ENCODE data around the gene ANK2.

The ANK2 gene

DNA sequence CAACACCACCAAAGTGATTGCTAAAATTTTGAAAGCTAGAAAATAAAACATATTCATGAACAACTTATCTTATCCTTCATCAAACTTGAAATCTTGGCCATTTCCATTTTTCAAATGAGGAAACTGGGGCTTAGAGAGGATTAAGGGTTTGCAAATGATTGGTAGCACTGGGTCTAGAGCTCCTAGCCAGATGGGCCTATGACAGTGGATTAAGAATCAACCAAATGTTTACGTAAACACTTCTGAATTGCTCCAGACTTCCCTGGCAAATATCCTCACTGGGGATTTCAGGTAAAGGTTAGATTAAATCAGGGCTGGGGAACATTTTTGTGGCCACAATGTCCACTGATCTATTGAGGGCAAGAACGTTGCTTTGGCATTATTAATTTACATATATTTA lies 241.2 kb downstream of the ANK2 start:
- no peak for DNase-seq (ENCODE audit: low read depth)

DNA sequence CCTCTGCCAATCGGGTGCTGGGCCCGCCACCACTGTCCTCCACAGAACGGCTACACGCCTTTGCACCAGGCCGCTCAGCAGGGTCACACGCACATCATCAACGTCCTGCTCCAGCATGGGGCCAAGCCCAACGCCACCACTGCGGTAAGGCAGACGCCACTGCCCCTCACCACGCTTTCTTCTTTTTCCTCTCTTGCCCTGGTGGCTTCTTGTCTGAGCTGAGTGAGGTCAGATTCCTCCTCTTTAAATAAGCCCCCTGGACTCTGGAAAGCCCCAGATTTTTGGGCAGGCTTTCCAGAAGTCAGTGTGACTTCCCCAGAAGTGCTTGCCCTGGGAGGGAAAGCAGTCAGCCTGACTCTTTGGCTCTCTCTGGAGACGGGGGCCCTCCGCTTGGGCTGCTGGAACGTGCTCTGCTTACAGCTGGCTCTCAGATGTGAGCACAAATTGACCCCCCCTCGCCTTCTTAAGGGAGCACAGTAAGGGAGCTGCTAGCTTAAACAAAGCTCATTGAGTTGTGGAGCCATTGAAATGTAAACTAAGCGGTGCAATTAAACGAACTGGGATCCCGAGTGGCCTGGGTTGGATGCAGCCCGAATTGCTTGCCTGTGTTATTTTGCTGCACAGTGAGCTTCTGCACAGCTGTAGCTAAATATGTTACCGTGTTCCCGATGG lies 243.1 kb downstream of the ANK2 start:
- no peak for DNase-seq (ENCODE audit: low read depth)

- DNase-seq (ENCODE audit: low read depth): no peak
Measured at GRCh38 chr4:113293043-113293560, 243.6 kb downstream of the ANK2 start.

- DNase-seq (ENCODE audit: low read depth): no peak
Measured at GRCh38 chr4:113293674-113294073, 244.2 kb downstream of the ANK2 start.

- no peak for DNase-seq (ENCODE audit: low read depth)
Measured at GRCh38 chr4:113294908-113295307, 245.5 kb downstream of the ANK2 start.

GRCh38 chr4:113300471-113300928 lies 251.0 kb downstream of the ANK2 start:
- DNase-seq (ENCODE audit: low read depth): no peak

DNA sequence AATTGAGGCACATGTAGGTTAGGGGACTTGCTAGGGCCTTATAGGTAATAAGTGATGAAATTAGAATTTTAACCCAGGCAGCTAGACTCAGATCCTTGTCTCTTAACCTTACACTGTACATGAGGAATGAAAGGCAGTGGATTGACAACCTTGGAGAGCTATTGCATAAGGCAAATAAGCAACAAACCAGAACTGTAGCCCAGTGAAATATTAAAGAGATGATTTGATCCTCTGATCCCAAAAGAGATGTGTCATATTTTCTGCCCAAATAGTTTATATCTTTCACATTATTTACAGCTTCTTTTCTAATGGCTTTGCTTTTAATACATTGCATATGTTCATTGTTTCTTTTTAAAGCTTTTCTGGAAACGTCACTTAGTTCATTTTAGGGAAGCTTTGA lies 252.6 kb downstream of the ANK2 start:
- no peak for DNase-seq (ENCODE audit: low read depth)

GRCh38 chr4:113303315-113303714 lies 253.9 kb downstream of the ANK2 start:
- DNase-seq (ENCODE audit: low read depth): no peak

GRCh38 chr4:113311047-113311446 lies 261.6 kb downstream of the ANK2 start:
- no peak for DNase-seq (ENCODE audit: low read depth)

- DNase-seq (ENCODE audit: low read depth): no peak
Measured at GRCh38 chr4:113312529-113312928, 263.1 kb downstream of the ANK2 start.

DNA sequence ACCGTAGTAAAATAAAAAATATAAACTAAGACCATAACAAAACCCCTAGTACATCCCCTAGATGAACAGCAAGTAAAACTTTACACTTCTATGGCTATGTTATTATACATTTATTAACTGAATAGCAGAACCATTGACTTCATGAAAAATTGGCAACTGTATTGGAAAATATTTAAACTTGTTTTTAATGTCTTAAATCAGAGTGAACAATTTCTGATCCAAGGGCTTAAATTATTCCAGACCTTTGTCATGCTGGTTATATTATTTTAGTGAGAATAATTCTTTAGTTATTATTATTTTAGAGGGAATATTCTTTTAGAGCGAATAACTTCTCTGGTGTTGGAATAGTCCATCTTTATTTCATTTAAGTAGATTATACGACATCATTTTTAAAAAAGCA lies 265.0 kb downstream of the ANK2 start:
- DNase-seq (ENCODE audit: low read depth): no peak

DNA sequence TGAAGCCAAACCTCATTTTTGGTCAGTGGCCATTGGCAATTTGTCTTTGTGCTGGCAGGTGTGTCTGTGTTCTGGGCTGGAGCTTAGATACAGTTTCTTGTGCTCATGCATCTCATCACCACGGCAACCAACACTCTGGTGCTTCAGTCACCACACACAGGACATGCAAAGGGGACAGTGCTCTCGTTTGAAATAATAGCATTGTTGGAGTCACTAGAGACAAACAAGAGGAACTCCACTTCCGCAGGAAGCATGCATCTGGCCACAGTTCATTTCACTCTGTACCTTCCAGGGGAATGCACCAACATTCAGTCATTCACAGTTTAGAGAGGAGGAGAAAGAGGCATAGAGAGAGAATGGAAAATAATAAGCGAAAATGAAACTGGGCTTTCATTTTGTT lies 267.4 kb downstream of the ANK2 start:
- DNase-seq (ENCODE audit: low read depth): no peak

DNA sequence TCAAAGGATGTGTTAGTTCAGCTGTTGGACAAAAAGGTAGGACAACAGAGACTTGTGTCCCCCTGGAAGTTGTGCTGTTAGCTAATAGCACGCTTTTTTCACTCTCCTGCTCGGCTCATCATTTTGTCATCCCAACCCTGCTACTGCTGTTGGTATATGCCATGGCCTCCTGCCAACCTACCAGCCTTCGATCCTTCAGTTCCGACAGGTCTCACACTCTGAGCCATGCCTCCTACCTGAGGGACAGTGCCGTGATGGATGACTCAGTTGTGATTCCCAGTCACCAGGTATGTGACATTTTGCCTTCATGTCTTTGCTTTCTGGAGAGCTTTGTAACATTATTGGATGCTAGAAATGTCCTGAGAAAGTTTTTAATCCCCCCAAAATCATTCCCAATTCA lies 268.1 kb downstream of the ANK2 start:
- no peak for DNase-seq (ENCODE audit: low read depth)

GRCh38 chr4:113322736-113323135 lies 273.3 kb downstream of the ANK2 start:
- DNase-seq (ENCODE audit: low read depth): no peak

DNA sequence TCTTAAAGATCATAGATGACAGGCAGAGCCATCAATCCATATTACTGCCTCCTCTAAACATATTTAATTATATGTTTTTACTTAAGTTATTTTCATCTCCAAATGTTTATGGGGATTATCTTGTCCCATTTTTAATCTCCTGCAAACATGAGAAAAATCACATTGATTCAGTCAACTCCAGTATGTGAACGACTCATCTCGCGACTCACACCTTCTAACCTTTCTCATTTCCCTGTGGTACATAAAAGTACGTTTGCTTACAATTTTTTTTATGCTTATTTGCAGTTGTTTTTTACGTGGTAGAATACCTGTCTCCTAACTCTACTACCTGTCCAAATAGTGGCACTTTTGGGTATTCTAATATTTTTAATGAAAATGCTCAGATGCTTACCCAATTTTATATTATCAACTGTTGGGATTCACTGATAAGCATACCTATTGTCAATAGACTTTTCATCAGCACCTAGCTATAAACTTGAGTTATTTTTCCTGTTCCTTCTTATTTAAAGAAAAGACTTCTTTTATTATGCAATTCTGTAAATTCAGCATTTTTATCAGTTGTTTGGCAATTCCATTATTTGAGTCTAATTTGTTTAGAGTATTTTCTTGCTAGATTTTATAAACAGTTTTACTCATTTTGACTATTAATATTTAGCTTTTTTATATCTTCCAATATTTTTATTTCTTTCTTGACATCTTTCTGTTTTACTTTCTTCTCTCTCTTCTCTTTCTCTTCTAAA lies 276.6 kb downstream of the ANK2 start:
- no peak for DNase-seq (ENCODE audit: low read depth)

DNA sequence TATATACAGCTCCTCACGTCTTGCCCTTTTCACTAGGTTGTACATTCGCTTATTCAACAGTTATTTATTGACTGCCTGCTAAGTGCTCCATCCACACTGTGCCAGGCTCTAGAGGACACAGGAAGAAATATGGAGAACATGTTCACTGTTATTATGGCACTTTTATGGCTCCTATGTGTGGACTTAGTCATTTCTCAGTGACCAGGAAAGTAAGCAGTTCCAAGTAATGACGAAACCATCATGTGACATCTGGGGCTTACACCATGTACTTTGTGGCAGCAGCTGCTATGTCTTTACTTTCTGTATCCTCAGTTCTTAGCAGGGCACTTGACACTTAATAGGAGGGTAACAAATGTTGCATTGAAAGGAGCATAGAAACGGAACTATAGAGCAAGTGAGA lies 278.0 kb downstream of the ANK2 start:
- no peak for DNase-seq (ENCODE audit: low read depth)

GRCh38 chr4:113328514-113328913 lies 279.1 kb downstream of the ANK2 start:
- no peak for DNase-seq (ENCODE audit: low read depth)

GRCh38 chr4:113330200-113330599 lies 280.7 kb downstream of the ANK2 start:
- DNase-seq (ENCODE audit: low read depth): no peak

DNA sequence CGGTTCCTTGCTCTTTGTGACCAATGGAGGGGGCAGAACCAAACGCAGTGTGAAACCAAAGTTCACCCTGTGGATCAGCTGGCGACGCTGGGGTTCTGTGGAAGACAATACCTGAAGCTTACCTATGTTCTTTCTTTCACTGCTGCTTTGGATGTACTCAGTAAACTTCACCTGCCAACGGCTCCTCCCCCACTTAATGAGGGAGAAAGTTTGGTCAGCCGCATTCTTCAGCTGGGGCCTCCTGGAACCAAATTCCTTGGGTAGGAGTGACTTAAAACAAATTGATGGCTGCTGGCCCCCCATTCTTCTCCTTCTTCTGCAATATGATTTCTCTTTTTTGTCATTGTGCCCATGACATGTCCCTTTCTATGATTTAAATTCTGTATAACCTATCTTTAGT lies 282.4 kb downstream of the ANK2 start:
- no peak for DNase-seq (ENCODE audit: low read depth)

GRCh38 chr4:113332701-113333100 lies 283.2 kb downstream of the ANK2 start:
- DNase-seq (ENCODE audit: low read depth): no peak

- DNase-seq (ENCODE audit: low read depth): no peak
Measured at GRCh38 chr4:113335746-113336145, 286.3 kb downstream of the ANK2 start.

GRCh38 chr4:113336556-113336955 lies 287.1 kb downstream of the ANK2 start:
- no peak for DNase-seq (ENCODE audit: low read depth)

DNA sequence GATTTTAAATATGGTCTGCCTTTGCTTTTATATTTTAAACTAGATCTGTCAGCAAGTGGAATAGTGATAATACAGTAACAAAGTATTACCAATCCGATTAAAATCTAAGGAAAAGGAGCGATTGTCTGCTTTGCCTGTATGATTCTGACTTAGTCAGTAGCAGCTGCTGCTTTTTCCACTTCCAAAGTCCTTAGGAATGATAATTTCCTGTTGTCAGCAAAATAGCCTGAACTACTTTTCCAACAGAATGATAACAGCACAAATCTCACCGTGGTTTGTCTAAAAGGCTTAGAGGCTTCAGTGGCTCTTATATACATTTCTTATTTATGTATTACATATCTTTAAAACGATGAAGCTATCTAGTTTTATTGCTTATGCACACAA lies 290.0 kb downstream of the ANK2 start:
- no peak for DNase-seq (ENCODE audit: low read depth)

- no peak for DNase-seq (ENCODE audit: low read depth)
Measured at GRCh38 chr4:113344100-113344499, 294.6 kb downstream of the ANK2 start.

Measured in activated gamma-delta T cell treated with anti-CD3 and anti-CD28 coated beads, Interleukin-2, amount 50 U/mL, for 16 hours (primary cell).